Measurements from ENCODE around the gene TMIGD1.

TMIGD1 gene

GRCh38 chr17:30290696-30291542 is 42.9 kb downstream of the TMIGD1 start:
- DNase-seq (ENCODE audit: low read depth in 1 of 2, low spot score in 1 of 2) = peak; percentile 1 to 5

DNA sequence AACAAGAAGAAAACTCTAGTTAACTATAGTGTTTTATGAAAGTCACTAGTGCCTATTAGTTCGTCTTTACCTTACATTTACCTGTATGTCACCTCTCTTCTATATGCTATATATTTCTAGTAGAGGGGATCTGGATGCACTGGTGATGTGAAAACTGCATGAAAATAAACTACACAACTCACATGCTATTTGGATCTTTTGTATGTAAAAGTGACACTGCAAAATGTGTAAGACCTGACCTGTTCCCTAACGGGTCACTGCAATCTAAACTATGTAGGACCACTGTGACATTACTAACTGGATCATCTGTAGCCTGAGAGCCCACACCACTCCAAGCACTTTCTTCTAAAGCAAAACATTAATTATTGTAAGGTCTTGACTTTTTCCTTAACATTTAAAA is 43.8 kb downstream of the TMIGD1 start:
- DNase-seq (ENCODE audit: low read depth in 1 of 2, low spot score in 1 of 2) = no peak

DNA sequence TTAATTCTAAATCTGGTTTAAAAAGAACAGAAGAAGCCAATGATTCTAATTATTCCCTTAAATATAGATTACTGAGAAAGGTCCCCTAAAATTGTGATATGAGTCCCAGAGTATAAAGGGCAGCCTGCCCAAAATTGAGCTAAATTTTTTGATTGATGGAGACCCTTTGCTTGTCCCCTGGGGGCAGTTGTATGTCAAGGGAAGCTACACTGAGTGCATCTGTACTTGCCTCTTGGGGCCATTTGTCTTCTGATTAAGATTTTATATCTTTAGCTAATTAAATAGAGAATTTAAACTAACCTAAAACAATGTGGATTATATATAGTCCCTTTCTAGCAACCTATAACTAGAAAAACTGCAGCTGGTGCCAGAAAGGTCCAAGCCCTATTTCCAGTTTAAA is 54.7 kb downstream of the TMIGD1 start:
- no peak for DNase-seq (ENCODE audit: low read depth in 1 of 2, low spot score in 1 of 2)

GRCh38 chr17:30278032-30278431 is 55.8 kb downstream of the TMIGD1 start:
- DNase-seq (ENCODE audit: low read depth in 1 of 2, low spot score in 1 of 2) = no peak

GRCh38 chr17:30275911-30276310 is 57.9 kb downstream of the TMIGD1 start:
- no peak for DNase-seq (ENCODE audit: low read depth in 1 of 2, low spot score in 1 of 2)

GRCh38 chr17:30274887-30275286 is 59.0 kb downstream of the TMIGD1 start:
- DNase-seq (ENCODE audit: low read depth in 1 of 2, low spot score in 1 of 2) = no peak

DNA sequence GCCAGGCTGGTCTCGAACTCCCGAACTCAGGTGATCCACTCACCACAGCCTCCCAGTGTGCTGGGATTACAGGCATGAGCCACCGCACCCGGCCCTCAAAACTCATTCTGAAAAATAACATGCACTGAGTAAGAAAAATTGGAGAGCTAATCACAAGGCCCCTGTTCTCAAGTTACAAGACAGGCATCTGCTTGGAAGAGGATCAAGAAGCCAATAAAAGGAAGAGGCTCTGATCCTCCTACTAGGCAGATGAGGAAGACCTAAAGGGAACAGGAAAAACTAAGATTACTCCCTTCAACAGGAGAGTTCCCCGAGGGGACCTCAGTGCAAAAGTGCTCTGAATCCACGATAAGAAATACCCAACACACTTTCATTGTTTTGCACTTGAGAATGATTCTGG is 60.5 kb downstream of the TMIGD1 start:
- no peak for DNase-seq (ENCODE audit: low read depth in 1 of 2, low spot score in 1 of 2)

GRCh38 chr17:30271102-30271501 is 62.8 kb downstream of the TMIGD1 start:
- no peak for DNase-seq (ENCODE audit: low read depth in 1 of 2, low spot score in 1 of 2)

GRCh38 chr17:30267625-30268024 is 66.2 kb downstream of the TMIGD1 start:
- no peak for DNase-seq (ENCODE audit: low read depth in 1 of 2, low spot score in 1 of 2)
